Trophoblast cell (in vitro differentiated cells and primary cell): Measurements from ENCODE around the gene CPXM2.

ENCODE experiments used
- DNase-seq, 2 donors: peaks; one replicate each; pipeline ENCODE4 v3.0.0-alpha.2; 2016
- H2AFZ ChIP-seq: 2 replicates; pipeline ENCODE4 v1.6.1; 2013; ENCODE audit warnings: low read length, moderate library complexity, mild to moderate bottlenecking; ENCODE audit not compliant: insufficient read depth, poor library complexity
- H2AK5ac ChIP-seq: 2 replicates; pipeline ENCODE4 v1.6.1; 2013; ENCODE audit warnings: mild to moderate bottlenecking, low read length
- H2BK120ac ChIP-seq: 2 replicates; pipeline ENCODE4 v1.6.1; 2013; ENCODE audit warnings: low read length, mild to moderate bottlenecking, moderate library complexity; ENCODE audit not compliant: insufficient read depth, poor library complexity
- H2BK12ac ChIP-seq: 2 replicates; pipeline ENCODE4 v1.6.1; 2013; ENCODE audit warnings: mild to moderate bottlenecking, low read length, moderate library complexity
- H2BK5ac ChIP-seq: 2 replicates; pipeline ENCODE4 v1.6.1; 2013; ENCODE audit warnings: low read length, low read depth, moderate library complexity, mild to moderate bottlenecking; ENCODE audit not compliant: poor library complexity
- H3K14ac ChIP-seq: 2 replicates; pipeline ENCODE4 v1.6.1; 2013; ENCODE audit warnings: mild to moderate bottlenecking, low read length
- H3K18ac ChIP-seq: 2 replicates; pipeline ENCODE4 v1.6.1; 2013; ENCODE audit warnings: mild to moderate bottlenecking, low read length
- H3K23ac ChIP-seq: 2 replicates; pipeline ENCODE4 v1.6.1; 2013; ENCODE audit warnings: low read length
- H3K27ac ChIP-seq: 2 replicates; pipeline ENCODE4 v1.5.1; 2013; ENCODE audit warnings: low read depth, mild to moderate bottlenecking, inconsistent platforms, low read length, moderate library complexity
- H3K27me3 ChIP-seq: 2 replicates; pipeline ENCODE4 v1.6.1; 2013; ENCODE audit warnings: inconsistent platforms, mild to moderate bottlenecking, low read length, moderate library complexity; ENCODE audit not compliant: insufficient read depth
- H3K36me3 ChIP-seq, 2 experiments: 1 replicate in 1 of 2; 2 replicates in 1 of 2; pipeline ENCODE4 v1.6.1; 2013; ENCODE audit warnings: low read length in 2 of 2, mild to moderate bottlenecking in 2 of 2, moderate library complexity in 1 of 2; ENCODE audit not compliant: insufficient read depth in 2 of 2, control insufficient read depth in 1 of 2
- H3K4ac ChIP-seq: 2 replicates; pipeline ENCODE4 v1.6.1; 2013; ENCODE audit warnings: low read depth, mild to moderate bottlenecking, low read length, moderate library complexity
- H3K4me1 ChIP-seq, 2 experiments: 1 replicate in 1 of 2; 2 replicates in 1 of 2; pipeline ENCODE4 v1.6.1; 2013; ENCODE audit warnings: low read length in 2 of 2, mild to moderate bottlenecking in 2 of 2, moderate library complexity in 1 of 2; ENCODE audit not compliant: insufficient read depth in 2 of 2, control insufficient read depth in 1 of 2
- H3K4me2 ChIP-seq: 2 replicates; pipeline ENCODE4 v1.6.1; 2013; ENCODE audit warnings: inconsistent platforms, mild to moderate bottlenecking, low read length, moderate library complexity
- H3K4me3 ChIP-seq: 2 replicates; pipeline ENCODE4 v1.5.1; 2013; ENCODE audit warnings: mild to moderate bottlenecking, low read depth, low read length, inconsistent platforms
- H3K79me1 ChIP-seq: one replicate; pipeline ENCODE4 v1.6.1; 2013; ENCODE audit warnings: low read length
- H3K79me2 ChIP-seq: 2 replicates; pipeline ENCODE4 v1.6.1; 2013; ENCODE audit warnings: low read length, mild to moderate bottlenecking; ENCODE audit not compliant: control insufficient read depth, insufficient read depth, poor library complexity
- H3K9ac ChIP-seq: 2 replicates; pipeline ENCODE4 v1.6.1; 2013; ENCODE audit warnings: mild to moderate bottlenecking, low read length
- H3K9me3 ChIP-seq: 2 replicates; pipeline ENCODE4 v1.6.1; 2013; ENCODE audit warnings: low read depth, mild to moderate bottlenecking, control low read depth, inconsistent platforms, low read length; ENCODE audit not compliant: insufficient read depth
- H4K12ac ChIP-seq: 2 replicates; pipeline ENCODE4 v1.6.1; 2013; ENCODE audit warnings: low read depth, mild to moderate bottlenecking, low read length, moderate library complexity
- H4K8ac ChIP-seq: 2 replicates; pipeline ENCODE4 v1.6.1; 2013; ENCODE audit warnings: low read depth, mild to moderate bottlenecking, low read length, moderate library complexity
- H4K91ac ChIP-seq: one replicate; pipeline ENCODE4 v1.6.1; 2013; ENCODE audit warnings: low read depth, mild to moderate bottlenecking, low read length, moderate library complexity
- WGBS: extraction: QIAGEN DNeasy Blood & Tissue Kit; methylation state at CpG from one replicate; pipeline ENCODE4 v1.1.7; 2013; ENCODE audit warnings: missing lambda C conversion rate; ENCODE audit not compliant: insufficient read length, insufficient coverage; ENCODE audit errors: extremely low coverage; 5-methylcytosine and 5-hydroxymethylcytosine counted together

The CPXM2 gene

GRCh38 chr10:123831259-123831658 is 60.3 kb downstream of the CPXM2 start:
- H3K9me3 ChIP-seq, result no peaks in the 10 kb centered on the region
- H3K4me3 ChIP-seq, result no peak overlapping the region
- H4K91ac ChIP-seq, result no peak overlapping the region
- no peak overlapping the region for H3K4ac ChIP-seq
- no peak overlapping the region for H2BK120ac ChIP-seq
- no peak overlapping the region for H3K9ac ChIP-seq
- H4K12ac ChIP-seq, result no peak overlapping the region
- H3K27me3 ChIP-seq, result no peaks in the 10 kb centered on the region
- no peaks in the 10 kb centered on the region for H3K4me1 ChIP-seq
- no peak overlapping the region for H2AFZ ChIP-seq
- H3K18ac ChIP-seq, result no peak overlapping the region
- H3K14ac ChIP-seq, result no peak overlapping the region
- no peaks in the 10 kb centered on the region for H3K36me3 ChIP-seq
- no peak overlapping the region for H2BK5ac ChIP-seq
- H3K23ac ChIP-seq, result no peak overlapping the region
- no peak overlapping the region for H2AK5ac ChIP-seq
- no peak for DNase-seq
- H3K4me2 ChIP-seq, result no peak overlapping the region
- no peak overlapping the region for H3K27ac ChIP-seq
- no peaks in the 10 kb centered on the region for H3K79me1 ChIP-seq
- H3K79me2 ChIP-seq, result no peaks in the 10 kb centered on the region
- H2BK12ac ChIP-seq, result no peak overlapping the region
- no peak overlapping the region for H4K8ac ChIP-seq
- WGBS, result no CpG with 5 or more reads among the region's 3 CpGs

GRCh38 chr10:123821136-123821535 is 70.5 kb downstream of the CPXM2 start:
- Histone ChIP-seq H3K4me1 (no peaks in the 10 kb centered on the region), H4K8ac (no peak overlapping the region), H3K23ac (no peak overlapping the region), H4K12ac (no peak overlapping the region), H3K9ac (no peak overlapping the region), H2BK5ac (no peak overlapping the region), H2BK12ac (no peak overlapping the region), H3K18ac (no peak overlapping the region), H2BK120ac (no peak overlapping the region), H2AK5ac (no peak overlapping the region), H3K4me2 (no peak overlapping the region), H3K9me3 (no peaks in the 10 kb centered on the region), H3K79me2 (no peaks in the 10 kb centered on the region), H2AFZ (no peak overlapping the region), H3K36me3 (no peaks in the 10 kb centered on the region), H3K27ac (no peak overlapping the region), H3K4me3 (no peak overlapping the region), H3K4ac (no peak overlapping the region), H4K91ac (no peak overlapping the region), H3K14ac (no peak overlapping the region), H3K79me1 (no peaks in the 10 kb centered on the region), H3K27me3 (no peaks in the 10 kb centered on the region)
- WGBS, result no CpG with 5 or more reads among the region's 2 CpGs
- no peak for DNase-seq

- no peaks in the 10 kb centered on the region for H3K9me3 ChIP-seq
- H3K4me1 ChIP-seq, result peaks cover 0 to 2% of the 10 kb centered on the region in 2 experiments
- no peak overlapping the region for H2AK5ac ChIP-seq
- H3K14ac ChIP-seq, result no peak overlapping the region
- H4K12ac ChIP-seq, result no peak overlapping the region
- no peaks in the 10 kb centered on the region for H3K79me2 ChIP-seq
- H3K4ac ChIP-seq, result no peak overlapping the region
- no peak overlapping the region for H2BK120ac ChIP-seq
- H3K4me2 ChIP-seq, result no peak overlapping the region
- H3K18ac ChIP-seq, result no peak overlapping the region
- H3K36me3 ChIP-seq, result no peaks in the 10 kb centered on the region
- H3K23ac ChIP-seq, result no peak overlapping the region
- H3K9ac ChIP-seq, result no peak overlapping the region
- H3K27ac ChIP-seq, result no peak overlapping the region
- no peak overlapping the region for H3K4me3 ChIP-seq
- no peak overlapping the region for H4K8ac ChIP-seq
- no peaks in the 10 kb centered on the region for H3K79me1 ChIP-seq
- no peak overlapping the region for H4K91ac ChIP-seq
- DNase-seq, result no peak
- H2BK12ac ChIP-seq, result no peak overlapping the region
- no peaks in the 10 kb centered on the region for H3K27me3 ChIP-seq
- no peak overlapping the region for H2AFZ ChIP-seq
- no peak overlapping the region for H2BK5ac ChIP-seq
Observed at GRCh38 chr10:123809632-123810031, 82.0 kb downstream of the CPXM2 start.

GRCh38 chr10:123808906-123809305 is 82.7 kb downstream of the CPXM2 start:
- no peak overlapping the region for H2BK12ac ChIP-seq

More at GRCh38 chr10:123808906-123809305, 82.7 kb downstream of the CPXM2 start:
- WGBS, result no CpG with 5 or more reads among the region's 6 CpGs
- H3K27me3 ChIP-seq, result no peaks in the 10 kb centered on the region
- no peak overlapping the region for H4K12ac ChIP-seq
- H3K79me2 ChIP-seq, result no peaks in the 10 kb centered on the region
- H3K9me3 ChIP-seq, result no peaks in the 10 kb centered on the region
- H3K4me2 ChIP-seq, result no peak overlapping the region
- no peak overlapping the region for H3K18ac ChIP-seq
- no peak overlapping the region for H4K8ac ChIP-seq
- H3K23ac ChIP-seq, result no peak overlapping the region
- H2AFZ ChIP-seq, result no peak overlapping the region
- no peak overlapping the region for H3K14ac ChIP-seq
- no peak overlapping the region for H4K91ac ChIP-seq
- DNase-seq, result peak; percentile 33 to 65
- H3K9ac ChIP-seq, result no peak overlapping the region
- no peak overlapping the region for H2AK5ac ChIP-seq
- no peak overlapping the region for H3K27ac ChIP-seq
- no peak overlapping the region for H3K4ac ChIP-seq
- no peaks in the 10 kb centered on the region for H3K79me1 ChIP-seq
- no peaks in the 10 kb centered on the region for H3K36me3 ChIP-seq
- H2BK5ac ChIP-seq, result no peak overlapping the region
- peaks cover 0 to 2% of the 10 kb centered on the region in 2 experiments for H3K4me1 ChIP-seq
- no peak overlapping the region for H2BK120ac ChIP-seq
- no peak overlapping the region for H3K4me3 ChIP-seq
